GM10266 (cell line): ENCODE results near the gene KRTAP13-3.

Experiments
- DNase-seq: peaks from one replicate; pipeline ENCODE4 v3.0.0; 2012; ENCODE audit errors: extremely low spot score
- CTCF ChIP-seq: IDR thresholded peaks from 2 replicates; pipeline ENCODE4 v1.5.1; 2012; ENCODE audit warnings: mild to moderate bottlenecking, low read depth; ENCODE audit not compliant: control insufficient read depth, insufficient read depth; ENCODE audit errors: missing control alignments

Gene KRTAP13-3

GRCh38 chr21:30425826-30426225 is at the start of gene KRTAP13-3:
Gene KRTAP13-3, minus strand, starts transcription at chr21:30425926. Its CDS starts 14 bp downstream, at chr21:30425912.
- DNase-seq = no peak
- no peak for TF ChIP-seq CTCF

- TF ChIP-seq CTCF = no peak
- no peak for DNase-seq
Observed at GRCh38 chr21:30468900-30469714, 43.4 kb upstream of the KRTAP13-3 start.

GRCh38 chr21:30463713-30464112 is 38.0 kb upstream of the KRTAP13-3 start:
- DNase-seq = no peak
- peak; percentile 35 for TF ChIP-seq CTCF

- DNase-seq = no peak
- TF ChIP-seq CTCF = no peak
Observed at GRCh38 chr21:30448514-30448913, 22.8 kb upstream of the KRTAP13-3 start.

- no peak for DNase-seq
- TF ChIP-seq CTCF = no peak
Observed at GRCh38 chr21:30447056-30447455, 21.3 kb upstream of the KRTAP13-3 start.

GRCh38 chr21:30444204-30444603 is 18.5 kb upstream of the KRTAP13-3 start:
- no peak for TF ChIP-seq CTCF
- DNase-seq = no peak

- TF ChIP-seq CTCF = no peak
- DNase-seq = no peak
Observed at GRCh38 chr21:30443226-30443625, 17.5 kb upstream of the KRTAP13-3 start.
